Tibial nerve (tissue), 4 donors: ENCODE measurements around the gene DGCR6L. TPM values are rescaled to one million over a fixed set of nuclear protein-coding genes. Genes with fewer than 3 reads are reported as not detected.
"Not testable (repeated sequence)": the region's sequence is repeated elsewhere in the genome, so short reads cannot be mapped to it uniquely, and the experiment has no call there.

Experiments used
- DNase-seq, 2 donors: peaks; one replicate each; pipeline ENCODE4 v3.0.0-alpha.2; 2019; ENCODE audit warnings: low spot score in 2 of 2
- H3K27ac ChIP-seq, 4 donors: fragments of 200-600 bp; sonication (generic) in 3 of 4; one replicate each; pipeline ENCODE4 v1.5.1; 2017 to 2019; ENCODE audit warnings: mild to moderate bottlenecking in 1 of 4
- H3K27me3 ChIP-seq, 2 donors: fragments of 200-600 bp; sonication (generic) in 1 of 2; one replicate each; pipeline versions ENCODE4 v1.5.1 to v1.6.0; 2017 to 2019
- H3K36me3 ChIP-seq, 3 donors: fragments of 200-600 bp; sonication (generic); one replicate each; pipeline ENCODE4 v1.5.1; 2018 to 2019
- H3K4me1 ChIP-seq, 4 donors: fragments of 200-600 bp; sonication (generic) in 3 of 4; one replicate each; pipeline ENCODE4 v1.5.1; 2017 to 2019
- H3K4me3 ChIP-seq, 4 donors: fragments of 200-600 bp; sonication (generic) in 3 of 4; one replicate each; pipeline ENCODE4 v1.5.1; 2017 to 2019; ENCODE audit warnings: mild to moderate bottlenecking in 1 of 4, moderate library complexity in 1 of 4
- H3K9me3 ChIP-seq, 4 donors: fragments of 200-600 bp; sonication (generic) in 3 of 4; one replicate each; pipeline ENCODE4 v1.5.1; 2017 to 2019
- CTCF ChIP-seq, 5 experiments: fragments of 200-600 bp in 3 of 5; fragments of 450-650 bp in 2 of 5; sonication (generic) in 3 of 5; IDR thresholded peaks; one replicate each; pipeline ENCODE4 v1.5.1; 2016 to 2019; ENCODE audit warnings: antibody characterized with exemption in 5 of 5, mild to moderate bottlenecking in 3 of 5, moderate library complexity in 2 of 5
- EP300 ChIP-seq, 2 donors: sonication (generic); formaldehyde crosslinking; IDR thresholded peaks; one replicate each; pipeline ENCODE4 v1.6.1; 2017; ENCODE audit warnings: antibody characterized with exemption in 2 of 2, mild to moderate bottlenecking in 1 of 2
- POLR2A ChIP-seq, 2 donors: fragments of 450-650 bp; IDR thresholded peaks; one replicate each; pipeline ENCODE4 v1.6.1; 2017; ENCODE audit warnings: antibody characterized with exemption in 2 of 2, mild to moderate bottlenecking in 2 of 2, moderate library complexity in 2 of 2
- WGBS, 2 donors: methylation state at CpG; one replicate each; pipeline ENCODE4 v1.1.5; 2018; 5-methylcytosine and 5-hydroxymethylcytosine counted together
- total RNA-seq, 4 donors: library from RNA; depleted of rRNA; stranded (reverse); fragments of >200 nt; gene quantifications; one replicate each; pipeline ENCODE4 v1.1.0, GENCODE V29; 2016

DGCR6L gene
- total RNA-seq, 4 donors from 2014 or later = 57.6 to 87.9 (median 66.8) TPM

- 85 to 93% methylated on average over 7 to 8 of the region's 8 CpGs for WGBS, 2 donors
Observed at GRCh38 chr22:20316844-20317401, 2.9 kb downstream of the DGCR6L start.

GRCh38 chr22:20316217-20316843 lies 3.5 kb downstream of the DGCR6L start:
- Histone ChIP-seq H3K4me1 (peaks cover 0 to 41% (median 15%) of the 10 kb centered on the region in 4 donors), H3K36me3 (peaks cover 0 to 30% (median 0%) of the 10 kb centered on the region in 3 donors), H3K9me3 (no peaks in the 10 kb centered on the region), H3K4me3 (no peak overlapping the region), H3K27me3 (no peaks in the 10 kb centered on the region), H3K27ac (no peak overlapping the region)
- DNase-seq = peak in 1 of 2 donors; percentile 2
- 92 to 100% methylated on average over 2 to 10 of the region's 12 CpGs for WGBS, 2 donors
- TF ChIP-seq EP300 (IDR thresholded peaks at IDR 0.05) (no peak), CTCF (IDR thresholded peaks at IDR 0.05) (no peak), POLR2A (IDR thresholded peaks at IDR 0.05) (no peak)

More at GRCh38 chr22:20316844-20317401, 2.9 kb downstream of the DGCR6L start:
- Histone ChIP-seq H3K36me3 (peaks cover 0 to 30% (median 0%) of the 10 kb centered on the region in 3 donors), H3K27me3 (no peaks in the 10 kb centered on the region), H3K4me1 (peaks cover 0 to 43% (median 16%) of the 10 kb centered on the region in 4 donors), H3K4me3 (no peak overlapping the region), H3K27ac (no peak overlapping the region), H3K9me3 (no peaks in the 10 kb centered on the region)
- no peak for DNase-seq
- TF ChIP-seq POLR2A (IDR thresholded peaks at IDR 0.05) (no peak), EP300 (IDR thresholded peaks at IDR 0.05) (no peak), CTCF (IDR thresholded peaks at IDR 0.05) (no peak)

GRCh38 chr22:20315337-20316216 lies 4.3 kb downstream of the DGCR6L start:
- Histone ChIP-seq H3K4me1 (peaks cover 0 to 33% (median 12%) of the 10 kb centered on the region in 4 donors), H3K27ac (no peak overlapping the region), H3K9me3 (no peaks in the 10 kb centered on the region), H3K4me3 (no peak overlapping the region), H3K36me3 (peaks cover 0 to 30% (median 0%) of the 10 kb centered on the region in 3 donors), H3K27me3 (no peaks in the 10 kb centered on the region)
- WGBS, 2 donors = 80% methylated on average over 9 to 23 of the region's 25 CpGs
- TF ChIP-seq EP300 (IDR thresholded peaks at IDR 0.05) = no peak
- TF ChIP-seq POLR2A (IDR thresholded peaks at IDR 0.05) = no peak
- no peak for TF ChIP-seq CTCF (IDR thresholded peaks at IDR 0.05)
- DNase-seq = peak in 1 of 2 donors; percentile 1

GRCh38 chr22:20314741-20315336 lies 5.0 kb downstream of the DGCR6L start:
- peak in 1 of 2 donors; percentile 0 for DNase-seq
- H3K27me3 ChIP-seq, H3K27ac ChIP-seq, H3K9me3 ChIP-seq, H3K4me3 ChIP-seq: not testable (repeated sequence)
- 68 to 85% methylated on average over 6 to 7 of the region's 12 CpGs for WGBS, 2 donors
- H3K4me1 ChIP-seq = peaks cover 0 to 30% (median 11%) of the 10 kb centered on the region in 4 donors
- H3K36me3 ChIP-seq = peaks cover 0 to 30% (median 0%) of the 10 kb centered on the region in 3 donors

GRCh38 chr22:20314206-20314605 lies 5.7 kb downstream of the DGCR6L start:
- WGBS, 2 donors = no CpG with 5 or more reads among the region's 5 CpGs
- not testable (repeated sequence) for H3K27ac ChIP-seq, H3K4me3 ChIP-seq, H3K9me3 ChIP-seq, H3K27me3 ChIP-seq
- peaks cover 0 to 28% (median 11%) of the 10 kb centered on the region in 4 donors for H3K4me1 ChIP-seq
- peak in 1 of 2 donors; percentile 1 for DNase-seq
- peaks cover 0 to 30% (median 0%) of the 10 kb centered on the region in 3 donors for H3K36me3 ChIP-seq

GRCh38 chr22:20313306-20314077 lies 6.4 kb downstream of the DGCR6L start:
- Histone ChIP-seq H3K36me3 (peaks cover 0 to 30% (median 0%) of the 10 kb centered on the region in 3 donors), H3K4me1 (peaks cover 0 to 21% (median 4%) of the 10 kb centered on the region in 4 donors)
- DNase-seq, H3K9me3 ChIP-seq, H3K4me3 ChIP-seq, H3K27ac ChIP-seq, H3K27me3 ChIP-seq: not testable (repeated sequence)
- WGBS, 2 donors = 100% methylated on average over 1 of the region's 11 CpGs; no CpG with 5 or more reads in 1 of the 2 donors
